Left renal pelvis (tissue), 4 donors: Measurements from ENCODE around the gene GIMD1. TPM values are rescaled to one million over a fixed set of nuclear protein-coding genes. Genes with fewer than 3 reads are reported as not detected.
A peak's percentile ranks its signal among the peaks of the same experiment; 100 is the strongest.
"Not testable (repeated sequence)": the region's sequence is repeated elsewhere in the genome, so short reads cannot be mapped to it uniquely, and the experiment has no call there.

ENCODE experiments used
- DNase-seq, 4 donors: peaks; one replicate each; pipeline ENCODE4 v3.0.0-alpha.2; 2013; ENCODE audit warnings: low read depth in 4 of 4, low spot score in 3 of 4
- polyA plus RNA-seq, 4 donors: library from polyadenylated mRNA; unstranded; fragments of 120-200 nt; gene quantifications; one replicate each; pipeline ENCODE4 v1.2.1, GENCODE V29; 2013; ENCODE audit not compliant: insufficient read length in 4 of 4

GIMD1 gene
- not detected for polyA plus RNA-seq

- no peak for DNase-seq
Measured at GRCh38 chr4:106368678-106369077, at the start of gene GIMD1. Gene GIMD1, minus strand, starts transcription at chr4:106368778. Its CDS starts 1,343 bp downstream, at chr4:106367435.

DNA sequence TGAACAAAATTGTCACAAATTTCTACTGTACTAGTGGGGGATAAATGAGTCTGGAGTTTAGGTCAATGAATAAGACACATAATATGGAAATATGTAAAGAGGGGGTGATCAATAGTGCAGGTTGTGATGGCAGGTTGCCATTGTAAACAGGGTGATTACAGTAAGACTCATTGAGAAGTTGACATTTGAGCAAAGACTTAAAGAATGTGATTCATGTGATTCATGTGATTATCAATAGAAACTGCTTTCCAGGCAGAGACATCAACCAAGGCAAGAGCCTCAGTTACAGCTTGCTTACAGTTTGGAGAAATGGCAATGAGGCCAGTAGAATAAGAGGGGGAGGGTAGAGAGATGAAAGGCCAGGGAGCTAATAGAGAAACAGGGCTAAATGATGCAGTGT lies 45.8 kb upstream of the GIMD1 start:
- no peak for DNase-seq

GRCh38 chr4:106409901-106410889 lies 41.6 kb upstream of the GIMD1 start:
- DNase-seq, result no peak

DNA sequence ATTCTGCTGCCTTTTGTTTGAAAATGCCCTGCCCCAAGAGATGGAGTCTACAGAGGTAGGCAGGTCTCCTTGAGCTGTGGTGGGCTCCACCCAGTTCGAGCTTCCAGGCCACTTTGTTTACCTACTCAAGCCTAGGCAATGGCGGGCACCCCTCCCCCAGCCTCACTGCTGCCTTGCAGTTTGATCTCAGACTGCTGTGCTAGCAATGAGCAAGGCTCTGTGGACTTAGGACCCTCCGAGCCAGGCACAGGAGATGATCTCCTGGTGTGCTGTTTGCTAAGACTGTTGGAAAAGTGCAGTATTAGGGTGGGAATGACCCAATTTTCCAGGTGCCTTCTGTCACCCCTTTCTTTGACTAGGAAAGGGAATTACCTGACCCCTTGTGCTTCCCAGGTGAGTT lies 39.4 kb upstream of the GIMD1 start:
- DNase-seq, result not testable (repeated sequence)

DNA sequence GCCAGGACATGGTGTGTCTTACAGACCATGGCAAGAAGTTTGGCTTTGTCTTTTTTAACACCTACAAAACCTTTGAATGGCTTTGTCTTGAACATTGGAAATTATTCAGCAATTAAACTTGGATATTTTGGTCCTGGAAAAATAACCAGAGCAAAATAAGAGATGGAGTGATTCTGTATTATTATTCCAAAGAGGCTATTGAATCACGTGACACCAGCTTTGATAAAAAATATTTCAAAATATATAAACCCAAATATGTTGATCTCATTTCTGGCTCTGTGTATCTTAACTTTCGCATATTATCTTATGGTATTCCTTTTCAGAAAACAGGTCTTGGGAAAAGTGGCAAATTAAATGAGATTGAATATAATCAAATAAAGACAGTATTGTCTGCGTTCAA lies 32.6 kb upstream of the GIMD1 start:
- no peak for DNase-seq

DNA sequence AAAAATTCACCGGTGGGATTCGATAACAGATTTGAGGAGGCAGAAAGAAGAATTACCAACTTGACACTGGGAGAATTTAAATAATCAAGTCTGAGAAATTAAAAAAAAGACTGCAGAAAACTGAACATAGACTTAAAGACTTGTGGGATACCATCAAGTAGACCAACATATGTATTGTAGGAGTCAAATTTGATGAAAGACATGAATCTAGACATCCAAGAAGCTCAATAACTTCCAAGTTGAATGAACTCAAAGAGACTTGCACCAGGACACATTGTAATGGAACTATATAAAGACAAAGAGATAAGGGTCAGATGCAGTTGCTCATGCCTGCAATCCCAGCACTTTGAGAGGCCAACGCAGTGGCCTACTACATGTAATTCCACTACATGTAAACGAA lies 30.3 kb upstream of the GIMD1 start:
- DNase-seq, result not testable (repeated sequence)

DNA sequence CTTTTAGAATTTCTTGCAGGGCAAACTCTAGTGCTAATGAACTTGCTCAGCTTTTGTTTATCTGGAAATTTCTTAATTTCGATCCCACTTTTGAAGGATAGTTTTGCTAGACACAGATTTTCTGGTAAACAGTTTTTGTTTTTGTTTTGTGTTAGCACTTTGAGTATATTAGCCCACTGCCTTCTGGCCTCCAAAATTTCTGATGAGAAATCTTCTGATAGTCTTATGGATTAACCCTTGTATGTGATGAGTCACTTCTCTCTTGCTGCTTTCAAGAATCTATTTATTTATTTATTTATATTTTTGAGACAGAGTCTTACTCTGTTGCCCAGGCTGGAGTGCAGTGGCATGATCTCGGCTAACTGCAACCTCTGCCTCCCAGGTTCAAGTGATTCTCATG lies 27.0 kb upstream of the GIMD1 start:
- DNase-seq, result no peak

GRCh38 chr4:106385853-106386393 lies 17.3 kb upstream of the GIMD1 start:
- no peak for DNase-seq

- DNase-seq, result no peak
Measured at GRCh38 chr4:106384878-106385277, 16.3 kb upstream of the GIMD1 start.

DNA sequence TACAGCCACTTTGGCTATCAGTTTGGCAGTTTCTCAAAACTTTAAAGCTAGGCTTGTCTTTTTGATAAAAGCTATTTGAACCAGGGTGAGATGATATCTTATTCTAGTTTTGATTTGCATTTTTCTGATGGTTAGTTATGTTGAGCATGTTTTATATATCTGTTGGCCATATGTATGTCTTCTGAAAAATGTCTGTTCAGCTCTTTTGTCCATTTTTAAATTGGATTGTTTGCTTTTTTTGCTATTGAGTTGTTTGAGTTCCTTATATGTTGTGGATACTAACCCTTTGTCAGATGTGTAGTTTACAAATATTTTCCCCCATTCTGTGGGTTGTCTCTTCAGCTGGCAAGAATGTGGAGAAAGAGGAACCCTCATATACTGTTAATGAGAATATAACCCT lies 11.6 kb upstream of the GIMD1 start:
- no peak for DNase-seq

GRCh38 chr4:106373026-106373425 lies 4.4 kb upstream of the GIMD1 start:
- no peak for DNase-seq

DNA sequence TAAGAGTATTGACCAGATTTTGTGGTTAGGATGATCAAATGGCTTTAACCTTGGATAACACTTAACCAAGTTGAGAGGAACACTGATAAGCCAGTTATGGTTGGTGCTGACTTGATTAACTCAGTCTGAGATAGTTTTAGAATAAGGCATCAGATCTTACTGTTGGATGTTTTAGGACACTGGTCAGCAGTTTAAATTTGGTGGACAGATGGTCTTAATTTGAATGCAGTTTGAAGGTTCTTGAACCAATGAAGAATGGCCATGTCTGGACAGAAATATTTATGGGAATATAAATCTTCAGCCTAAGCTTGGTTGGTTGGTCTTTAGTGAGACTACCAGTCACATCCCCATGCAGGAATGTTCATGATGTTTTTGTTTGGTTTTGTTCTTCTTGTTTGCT lies 2.6 kb upstream of the GIMD1 start:
- no peak for DNase-seq

- DNase-seq, result no peak
Measured at GRCh38 chr4:106370214-106370613, 1.6 kb upstream of the GIMD1 start.

- peak; percentile 31 to 56 (median 42) for DNase-seq
Measured at GRCh38 chr4:106369456-106370060, 980 bp upstream of the GIMD1 start.

DNA sequence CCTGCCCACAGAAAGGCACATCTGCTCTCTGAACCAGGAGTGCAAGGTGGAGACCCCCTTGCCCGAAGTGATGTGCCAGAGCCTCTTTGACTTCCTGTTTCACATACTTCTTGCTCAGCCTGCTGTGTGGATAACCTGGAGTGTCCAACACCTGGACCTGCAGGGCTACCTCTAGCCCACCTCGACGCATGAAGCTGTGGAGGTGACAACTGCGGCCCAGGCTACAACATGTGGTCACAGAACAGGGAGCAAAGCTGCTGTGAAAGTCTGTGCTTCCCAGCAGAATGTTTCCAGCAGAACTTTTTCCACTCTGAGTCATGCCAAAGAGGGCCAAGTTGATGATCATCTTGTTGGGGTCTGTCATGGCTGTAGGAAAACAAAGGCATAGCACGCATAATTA lies 1.5 kb downstream of the GIMD1 start:
- no peak for DNase-seq

GRCh38 chr4:106366026-106366425 lies 2.6 kb downstream of the GIMD1 start:
- DNase-seq, result no peak

DNA sequence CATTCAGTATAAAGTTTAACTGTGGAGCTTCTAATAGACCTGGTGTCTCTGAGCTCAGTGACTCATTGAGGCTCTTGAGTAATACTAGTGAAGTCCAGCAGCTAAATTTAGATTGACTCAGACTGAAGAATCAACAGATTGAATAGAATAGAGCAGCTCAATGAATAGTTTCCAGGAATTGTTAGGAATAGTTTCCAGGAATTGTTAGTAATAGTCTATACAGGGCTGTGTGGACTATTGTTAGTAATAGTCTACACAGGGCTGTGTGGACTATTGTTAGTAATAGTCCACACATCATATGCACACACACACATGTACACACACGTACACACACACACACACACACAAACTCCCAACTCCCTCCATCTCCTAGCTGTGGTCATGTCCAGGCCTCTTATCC lies 3.0 kb downstream of the GIMD1 start:
- no peak for DNase-seq

DNA sequence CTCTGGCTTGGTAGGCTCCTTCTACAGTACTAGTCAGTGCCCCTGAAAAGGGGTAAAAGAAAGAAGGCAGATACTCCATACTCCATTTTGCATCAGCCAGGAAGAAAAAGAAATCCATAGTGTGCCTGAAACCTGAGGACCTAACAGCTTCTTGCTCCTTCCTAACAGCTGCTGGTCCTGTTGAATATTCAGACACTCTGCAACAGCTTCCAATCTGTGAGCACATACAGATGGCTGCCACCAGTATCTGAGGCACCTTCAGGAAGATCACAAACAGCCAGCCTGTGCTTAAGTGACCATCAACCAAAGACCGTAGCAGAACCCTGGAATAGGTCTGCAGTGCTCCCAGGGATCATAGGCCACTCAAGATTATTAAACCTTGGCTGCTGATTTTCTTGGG lies 4.3 kb downstream of the GIMD1 start:
- no peak for DNase-seq

DNA sequence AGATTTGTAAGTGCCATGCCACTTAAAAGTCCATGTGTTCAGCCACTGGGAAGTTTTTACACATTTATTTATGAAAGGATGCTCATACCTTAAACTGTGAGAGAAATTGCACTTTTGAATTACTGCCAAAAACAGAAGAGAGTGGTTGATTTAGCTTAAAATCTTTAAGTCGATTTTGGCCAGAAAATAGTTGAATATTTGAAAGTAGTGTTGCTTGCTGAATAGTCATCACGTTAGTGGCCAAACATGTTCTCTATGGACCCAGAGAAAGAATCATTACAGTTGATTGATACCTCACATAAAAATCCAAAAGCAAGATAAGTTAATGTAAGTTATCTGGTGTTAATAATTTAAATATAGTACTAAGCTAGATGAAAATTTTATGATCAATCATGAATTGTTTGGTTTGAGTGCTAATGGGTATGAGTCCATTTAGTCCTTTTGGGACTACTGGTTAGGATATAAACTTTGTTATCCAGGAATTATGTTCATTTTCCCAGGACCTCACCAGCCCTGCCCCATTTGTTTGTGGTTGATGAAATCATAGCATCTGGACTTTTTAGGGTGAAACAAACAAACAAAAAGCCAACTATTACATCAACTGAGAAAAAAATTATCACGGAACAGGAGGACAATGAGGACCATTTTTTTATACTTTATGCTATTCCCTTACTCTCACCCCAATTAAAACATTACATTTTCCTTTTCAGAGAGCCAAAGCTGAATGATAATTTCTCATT lies 6.3 kb downstream of the GIMD1 start:
- DNase-seq, result no peak

DNA sequence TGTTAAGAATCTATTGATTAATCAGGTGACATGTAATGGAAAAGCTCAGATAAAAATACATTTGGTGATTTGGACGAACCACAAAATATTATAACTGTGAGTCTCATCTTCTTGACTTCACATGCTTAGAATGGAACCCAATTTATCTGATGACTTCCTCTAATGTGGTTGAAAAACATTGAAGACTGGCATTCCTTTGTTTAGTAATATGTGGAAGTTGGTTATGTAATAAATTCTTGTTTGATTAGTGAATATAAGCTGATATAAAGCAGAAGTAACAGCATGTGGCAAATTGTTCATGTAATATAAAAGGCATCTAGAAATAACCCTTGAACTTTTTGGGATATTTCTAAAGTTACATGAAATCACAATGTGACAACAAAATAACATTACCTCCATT lies 9.7 kb downstream of the GIMD1 start:
- no peak for DNase-seq

- DNase-seq, result no peak
Measured at GRCh38 chr4:106355193-106355592, 13.4 kb downstream of the GIMD1 start.
